Mucosa of descending colon (tissue), 3 donors: Measurements from ENCODE around the gene OR2A14. TPM values are rescaled to one million over a fixed set of nuclear protein-coding genes. Genes with fewer than 3 reads are reported as not detected.

ENCODE experiments used
- ATAC-seq: fragments of 200-7000 bp; cut with Tn5 transposase; one replicate; pipeline ENCODE4 v1.9.1; 2020; ENCODE audit warnings: mild to moderate bottlenecking, moderate library complexity
- DNase-seq, 3 donors: peaks; one replicate each; pipeline ENCODE4 v3.0.0-alpha.2; 2020
- H3K36me3 ChIP-seq: fragments of 200-600 bp; one replicate; pipeline ENCODE4 v1.8.0; 2021; ENCODE audit warnings: low read depth, mild to moderate bottlenecking
- H3K4me1 ChIP-seq: fragments of 200-600 bp; one replicate; pipeline ENCODE4 v1.8.0; 2021; ENCODE audit warnings: low read depth, mild to moderate bottlenecking
- H3K4me3 ChIP-seq: fragments of 200-600 bp; one replicate; pipeline ENCODE4 v1.8.0; 2021; ENCODE audit warnings: mild to moderate bottlenecking
- H3K9me3 ChIP-seq: fragments of 200-600 bp; one replicate; pipeline ENCODE4 v1.8.0; 2021; ENCODE audit warnings: mild to moderate bottlenecking
- intact Hi-C, 2 donors: fragments of 100-400 bp; cut with DNase I in 1 of 2; cut with micrococcal nuclease in 1 of 2; formaldehyde crosslinking; loops; one replicate each; pipeline versions ENCODE4 v1.11.0 to v1.11.1; 2022; cut with DNase I, micrococcal nuclease
- long read RNA-seq, 2 donors: library from polyadenylated mRNA; unstranded; transcript quantifications; one replicate each; pipeline ENCODE4 v2.0.0, GENCODE V29; 2019 to 2021
- total RNA-seq, 3 donors: library from RNA; stranded (reverse); fragmentation: NEBNext Ultra II Directional in 2 of 3; extraction: Animal tissue kit (Norgen Biotek cat#: 25700) in 2 of 3; gene quantifications; one replicate each; pipeline versions ENCODE4 v1.2.1 to v1.2.4, GENCODE V29; 2021 to 2023
- TF ChIP-seq, protein P1 (sequence below): fragments of 200-600 bp; IDR thresholded peaks from one replicate; pipeline ENCODE4 v1.8.0; 2022; ENCODE audit warnings: antibody characterized with exemption, mild to moderate bottlenecking
- donor health status: DM: no; HTN: no; CAD: no; lungs with moderate emphysema.
- donor health status: DM: no; HTN: no; CAD: no.
- donor health status: DM: no; HTN: yes; CAD: no.

Gene OR2A14, protein sequence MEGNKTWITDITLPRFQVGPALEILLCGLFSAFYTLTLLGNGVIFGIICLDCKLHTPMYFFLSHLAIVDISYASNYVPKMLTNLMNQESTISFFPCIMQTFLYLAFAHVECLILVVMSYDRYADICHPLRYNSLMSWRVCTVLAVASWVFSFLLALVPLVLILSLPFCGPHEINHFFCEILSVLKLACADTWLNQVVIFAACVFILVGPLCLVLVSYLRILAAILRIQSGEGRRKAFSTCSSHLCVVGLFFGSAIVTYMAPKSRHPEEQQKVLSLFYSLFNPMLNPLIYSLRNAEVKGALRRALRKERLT
- total RNA-seq = not detected
- long read RNA-seq, donor 1 = 0 reads
- long read RNA-seq, donor 2 = 0 reads

DNA sequence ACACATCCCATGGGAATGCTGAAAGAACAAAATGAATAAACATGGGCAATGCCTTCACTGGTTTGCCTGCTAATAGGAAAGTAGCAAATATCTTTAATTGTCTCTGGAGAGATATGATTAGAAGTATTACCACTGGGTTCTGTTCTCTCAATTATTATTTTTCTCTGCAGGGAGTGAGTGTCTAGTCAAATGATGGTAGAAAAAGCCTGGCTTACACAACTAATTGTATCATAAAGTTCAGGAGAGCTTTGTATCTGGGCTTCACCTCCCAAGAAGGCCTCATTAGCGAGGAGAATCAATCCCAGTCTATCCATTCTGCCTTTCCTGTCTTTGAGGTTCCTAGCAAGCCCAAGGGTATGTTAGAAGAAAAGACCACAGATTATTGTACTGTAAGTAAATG lies at the start of gene OR2A14:
TSS of gene OR2A14 (plus strand) at position 301 of the 400 bp plus-strand sequence. CDS start 5,937 bp downstream, outside the sequence.
- no peak within 1 kb of the TSS for H3K4me3 ChIP-seq
- ATAC-seq (no peak), DNase-seq (no peak)
- no peaks in the 10 kb centered on the region for H3K9me3 ChIP-seq
- H3K4me1 ChIP-seq = no peaks in the 10 kb centered on the region
- TF ChIP-seq, protein P1, sequence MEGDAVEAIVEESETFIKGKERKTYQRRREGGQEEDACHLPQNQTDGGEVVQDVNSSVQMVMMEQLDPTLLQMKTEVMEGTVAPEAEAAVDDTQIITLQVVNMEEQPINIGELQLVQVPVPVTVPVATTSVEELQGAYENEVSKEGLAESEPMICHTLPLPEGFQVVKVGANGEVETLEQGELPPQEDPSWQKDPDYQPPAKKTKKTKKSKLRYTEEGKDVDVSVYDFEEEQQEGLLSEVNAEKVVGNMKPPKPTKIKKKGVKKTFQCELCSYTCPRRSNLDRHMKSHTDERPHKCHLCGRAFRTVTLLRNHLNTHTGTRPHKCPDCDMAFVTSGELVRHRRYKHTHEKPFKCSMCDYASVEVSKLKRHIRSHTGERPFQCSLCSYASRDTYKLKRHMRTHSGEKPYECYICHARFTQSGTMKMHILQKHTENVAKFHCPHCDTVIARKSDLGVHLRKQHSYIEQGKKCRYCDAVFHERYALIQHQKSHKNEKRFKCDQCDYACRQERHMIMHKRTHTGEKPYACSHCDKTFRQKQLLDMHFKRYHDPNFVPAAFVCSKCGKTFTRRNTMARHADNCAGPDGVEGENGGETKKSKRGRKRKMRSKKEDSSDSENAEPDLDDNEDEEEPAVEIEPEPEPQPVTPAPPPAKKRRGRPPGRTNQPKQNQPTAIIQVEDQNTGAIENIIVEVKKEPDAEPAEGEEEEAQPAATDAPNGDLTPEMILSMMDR = no peak
- no peaks in the 10 kb centered on the region for H3K36me3 ChIP-seq
- intact Hi-C loops = no loop called here

DNA sequence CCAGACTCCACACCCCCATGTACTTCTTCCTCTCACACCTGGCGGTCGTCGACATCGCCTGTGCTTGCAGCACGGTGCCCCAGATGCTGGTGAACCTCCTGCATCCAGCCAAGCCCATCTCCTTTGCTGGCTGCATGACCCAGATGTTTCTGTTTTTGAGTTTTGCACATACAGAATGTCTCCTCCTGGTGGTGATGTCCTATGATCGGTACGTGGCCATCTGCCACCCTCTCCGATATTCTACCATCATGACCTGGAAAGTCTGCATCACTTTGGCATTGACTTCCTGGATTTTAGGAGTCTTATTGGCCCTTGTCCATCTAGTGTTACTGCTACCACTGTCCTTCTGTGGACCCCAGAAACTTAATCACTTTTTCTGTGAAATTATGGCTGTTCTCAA lies 48.6 kb upstream of the OR2A14 start:
- DNase-seq (no peak), ATAC-seq (no peak)
- Histone ChIP-seq H3K4me1 (no peaks in the 10 kb centered on the region), H3K36me3 (no peaks in the 10 kb centered on the region), H3K4me3 (no peak overlapping the region), H3K9me3 (no peaks in the 10 kb centered on the region)
- TF ChIP-seq, protein P1 = no peak
- intact Hi-C loops = no loop called here

DNA sequence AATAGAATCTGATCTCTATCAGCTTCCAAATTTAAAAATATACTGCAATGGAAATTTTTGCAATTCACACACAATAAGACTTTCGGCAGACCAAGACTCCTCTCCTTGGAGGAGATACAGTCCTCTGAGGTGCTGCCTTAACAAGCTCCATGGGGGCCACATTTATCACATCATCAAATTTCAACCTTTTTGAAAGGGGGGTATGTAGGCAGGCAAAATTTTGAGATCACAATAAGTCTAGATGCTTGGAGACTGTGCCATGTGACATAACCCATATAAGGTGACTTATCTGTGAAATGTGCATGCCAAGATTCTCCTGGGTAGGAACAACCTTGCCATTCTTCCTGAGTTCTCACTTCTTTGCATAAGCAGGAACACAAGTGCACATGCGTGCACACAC lies 37.0 kb upstream of the OR2A14 start, which contains the start of gene OR2A12:
TSS of gene OR2A12 (plus strand) at position 301 of the 400 bp plus-strand sequence. CDS start 8,830 bp downstream, outside the sequence.
- H3K4me1 ChIP-seq = no peaks in the 10 kb centered on the region
- TF ChIP-seq, protein P1 = no peak
- no peaks in the 10 kb centered on the region for H3K36me3 ChIP-seq
- intact Hi-C loops = no loop called here
- H3K4me3 ChIP-seq = no peak within 1 kb of the TSS
- ATAC-seq = no peak
- DNase-seq = no peak
- H3K9me3 ChIP-seq = peaks cover 4% of the 10 kb centered on the region

DNA sequence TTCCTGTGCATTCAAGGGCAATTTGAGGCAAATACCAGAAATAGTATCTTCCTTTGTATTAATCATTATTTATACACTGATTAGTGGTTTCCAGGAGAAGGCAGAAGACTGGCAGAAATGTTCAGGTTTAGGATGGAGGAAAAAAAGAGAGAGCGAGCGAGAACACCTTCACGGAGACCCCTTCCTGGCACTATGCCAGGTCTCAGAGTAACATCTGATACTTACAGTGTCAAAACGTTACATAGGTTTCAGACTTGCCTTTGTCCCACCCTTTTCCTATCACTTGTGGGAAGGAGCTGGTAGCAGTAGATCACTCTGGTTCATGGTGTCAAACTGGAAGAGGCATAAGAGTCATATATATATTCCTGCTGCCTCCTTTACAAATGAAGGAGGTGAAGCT lies 36.2 kb upstream of the OR2A14 start:
- no peak overlapping the region for H3K4me3 ChIP-seq
- no peaks in the 10 kb centered on the region for H3K4me1 ChIP-seq
- intact Hi-C loops = no loop called here
- H3K36me3 ChIP-seq = no peaks in the 10 kb centered on the region
- ATAC-seq (no peak), DNase-seq (no peak)
- TF ChIP-seq, protein P1 = no peak
- H3K9me3 ChIP-seq = peaks cover 5% of the 10 kb centered on the region

DNA sequence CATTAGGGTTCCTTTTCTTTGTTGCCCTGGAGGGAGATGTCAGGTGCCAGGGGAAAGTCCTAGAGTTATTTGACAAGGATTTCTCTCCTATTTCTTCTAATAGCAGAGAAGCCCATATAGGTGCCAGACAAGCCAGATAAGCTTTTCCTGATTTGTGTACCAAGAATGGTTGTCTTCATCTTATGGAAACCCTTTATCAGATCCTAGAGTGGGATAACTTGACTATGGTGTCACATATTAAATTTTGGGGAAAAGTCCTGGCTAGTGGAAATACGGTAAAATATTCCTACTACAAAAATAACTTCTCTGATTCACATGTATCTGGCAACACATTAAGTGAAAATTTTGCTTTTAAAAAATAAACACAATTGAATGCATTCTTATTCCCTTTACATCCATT lies 35.7 kb upstream of the OR2A14 start:
- intact Hi-C loops = no loop called here
- no peak for ATAC-seq

More for the DNA sequence above, 35.7 kb upstream of the OR2A14 start:
- no peak overlapping the region for H3K4me3 ChIP-seq
- H3K9me3 ChIP-seq = peaks cover 5% of the 10 kb centered on the region
- DNase-seq = no peak
- TF ChIP-seq, protein P1 = no peak
- no peaks in the 10 kb centered on the region for H3K36me3 ChIP-seq
- no peaks in the 10 kb centered on the region for H3K4me1 ChIP-seq
